Measurements from ENCODE around the gene MYH15.
A peak's percentile ranks its signal among the peaks of the same experiment; 100 is the strongest.

The MYH15 gene

DNA sequence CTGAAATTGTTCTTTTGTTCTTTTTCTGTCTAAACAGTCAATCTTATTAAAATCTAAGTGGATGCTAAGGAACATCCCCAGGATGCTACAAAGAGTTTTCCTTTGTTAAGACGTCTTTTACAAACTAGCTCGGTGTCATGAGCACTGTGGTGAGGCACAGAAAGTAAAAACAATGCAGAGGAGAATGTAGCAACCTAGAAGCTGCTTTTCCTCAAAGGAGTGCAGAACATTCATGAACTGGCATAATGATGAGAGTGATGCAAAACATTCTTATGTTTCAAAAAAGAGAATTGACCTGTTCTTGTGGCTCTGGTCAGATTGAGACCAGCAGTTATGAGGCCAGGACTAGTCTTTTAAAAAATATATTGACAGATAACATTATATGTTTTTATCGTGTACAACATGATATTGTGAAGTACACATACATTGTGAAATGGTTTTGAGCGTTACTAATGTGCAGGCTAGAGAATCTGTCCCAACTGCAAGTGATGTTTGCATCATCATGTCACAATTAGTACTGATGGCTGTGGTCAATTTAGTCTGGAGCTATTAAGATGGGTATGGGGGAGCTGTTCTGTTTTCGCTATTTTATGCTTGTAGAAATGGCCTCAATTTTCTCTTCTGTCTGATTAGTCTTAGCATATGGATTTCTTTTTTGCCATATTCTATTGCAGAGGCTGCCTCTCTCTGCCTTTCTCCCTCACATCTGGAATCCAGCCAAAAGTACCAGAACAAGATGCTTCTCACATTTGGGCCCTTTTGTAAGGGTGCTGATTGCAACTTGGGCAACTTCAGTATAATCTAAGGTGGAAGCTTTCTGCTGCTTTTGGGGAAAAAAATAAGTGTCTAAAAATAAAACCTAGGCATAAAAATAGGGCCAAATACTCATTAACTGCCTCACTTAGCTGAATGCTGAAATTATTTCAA, 163.8 kb downstream of the MYH15 start:
- H3K27ac ChIP-seq = no peak overlapping the region
- TF ChIP-seq, protein P1, sequence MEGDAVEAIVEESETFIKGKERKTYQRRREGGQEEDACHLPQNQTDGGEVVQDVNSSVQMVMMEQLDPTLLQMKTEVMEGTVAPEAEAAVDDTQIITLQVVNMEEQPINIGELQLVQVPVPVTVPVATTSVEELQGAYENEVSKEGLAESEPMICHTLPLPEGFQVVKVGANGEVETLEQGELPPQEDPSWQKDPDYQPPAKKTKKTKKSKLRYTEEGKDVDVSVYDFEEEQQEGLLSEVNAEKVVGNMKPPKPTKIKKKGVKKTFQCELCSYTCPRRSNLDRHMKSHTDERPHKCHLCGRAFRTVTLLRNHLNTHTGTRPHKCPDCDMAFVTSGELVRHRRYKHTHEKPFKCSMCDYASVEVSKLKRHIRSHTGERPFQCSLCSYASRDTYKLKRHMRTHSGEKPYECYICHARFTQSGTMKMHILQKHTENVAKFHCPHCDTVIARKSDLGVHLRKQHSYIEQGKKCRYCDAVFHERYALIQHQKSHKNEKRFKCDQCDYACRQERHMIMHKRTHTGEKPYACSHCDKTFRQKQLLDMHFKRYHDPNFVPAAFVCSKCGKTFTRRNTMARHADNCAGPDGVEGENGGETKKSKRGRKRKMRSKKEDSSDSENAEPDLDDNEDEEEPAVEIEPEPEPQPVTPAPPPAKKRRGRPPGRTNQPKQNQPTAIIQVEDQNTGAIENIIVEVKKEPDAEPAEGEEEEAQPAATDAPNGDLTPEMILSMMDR (conservative IDR thresholded peaks at IDR 0.05) = no peak

DNA sequence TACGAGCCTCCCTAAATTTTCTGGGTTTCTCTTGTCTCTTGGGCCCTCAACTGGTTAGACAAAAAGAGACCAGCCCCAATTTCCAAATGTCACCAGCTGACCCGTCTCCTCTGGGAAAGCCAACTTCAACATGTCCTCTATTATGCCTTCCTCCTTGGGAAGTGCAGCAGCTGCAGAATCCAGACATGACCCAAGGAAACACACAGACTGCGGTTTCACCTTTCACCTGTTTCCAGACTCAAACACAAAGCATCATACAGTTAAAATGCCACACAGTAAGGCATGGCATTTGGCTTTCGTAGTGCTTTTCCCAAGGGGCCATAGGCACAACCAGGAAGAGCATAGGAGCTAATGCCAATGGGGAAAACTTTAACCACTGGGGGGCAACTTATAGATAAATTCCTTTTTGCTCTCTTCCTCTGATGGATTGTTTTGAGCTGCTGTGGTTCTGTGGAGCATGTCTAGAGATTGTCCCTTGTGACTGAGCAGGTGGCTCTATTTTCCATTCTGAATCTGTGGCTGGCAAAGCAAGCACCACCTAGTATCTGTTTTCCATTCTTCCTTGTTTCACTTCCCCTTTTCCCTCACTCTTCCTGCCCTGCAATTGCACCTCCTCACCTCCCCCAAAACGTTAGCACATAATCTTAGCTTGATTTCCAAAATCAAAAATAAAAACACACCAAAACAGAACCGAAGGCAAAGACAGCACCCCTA, 164.7 kb downstream of the MYH15 start:
- TF ChIP-seq, protein P1 (conservative IDR thresholded peaks at IDR 0.05) = no peak
- H3K27ac ChIP-seq = no peak overlapping the region

DNA sequence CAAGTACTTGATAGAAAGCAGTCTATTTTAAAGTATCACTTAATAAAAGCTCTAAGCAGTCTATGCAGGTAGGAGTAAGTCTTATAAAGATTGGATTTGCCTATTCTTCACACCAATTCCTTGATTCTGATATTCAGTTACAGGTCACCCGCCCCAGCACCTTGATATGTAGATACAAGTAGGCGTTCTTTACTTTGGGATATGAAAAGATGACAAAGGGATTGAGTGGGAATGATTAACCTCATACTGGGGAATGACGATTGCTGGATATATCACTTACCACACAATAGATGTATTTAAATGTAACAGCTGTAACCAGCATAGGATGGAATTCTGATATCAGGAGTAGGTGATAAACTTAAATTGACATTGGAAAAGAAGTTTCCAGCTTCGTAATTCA, 166.9 kb downstream of the MYH15 start:
- TF ChIP-seq, protein P1 (conservative IDR thresholded peaks at IDR 0.05) = no peak
- no peak overlapping the region for H3K27ac ChIP-seq

DNA sequence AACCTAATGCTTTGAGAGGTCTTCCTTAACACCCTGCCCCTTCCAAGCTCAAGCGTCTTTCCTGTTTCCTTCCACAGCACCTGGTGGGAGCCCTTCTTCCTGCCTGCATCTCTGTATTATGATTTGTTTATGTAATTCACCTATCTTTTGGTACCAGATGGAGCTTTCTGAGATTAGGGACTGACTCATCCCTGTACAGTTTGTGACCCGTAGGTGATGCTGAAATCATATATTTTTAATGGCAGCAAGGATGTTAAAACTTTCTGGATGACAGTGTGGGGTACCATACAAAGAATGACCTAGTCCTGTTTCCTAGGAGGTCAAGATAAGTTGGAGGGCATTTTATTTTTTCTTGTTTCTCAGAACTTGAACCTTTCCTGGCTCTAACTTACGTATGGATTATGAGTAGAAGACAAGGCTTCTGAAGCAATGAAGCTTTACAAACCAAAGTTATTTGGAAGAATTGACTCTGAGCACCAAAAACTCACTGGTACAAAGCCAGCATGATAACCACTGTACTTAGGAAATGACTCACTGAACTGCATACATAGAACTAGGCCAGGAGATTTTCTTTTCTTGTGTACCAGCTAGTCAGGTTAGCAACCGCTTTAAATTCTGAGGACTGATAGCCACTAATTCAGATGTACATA, 167.4 kb downstream of the MYH15 start:
- H3K27ac ChIP-seq = no peak overlapping the region
- TF ChIP-seq, protein P1 (conservative IDR thresholded peaks at IDR 0.05) = no peak

DNA sequence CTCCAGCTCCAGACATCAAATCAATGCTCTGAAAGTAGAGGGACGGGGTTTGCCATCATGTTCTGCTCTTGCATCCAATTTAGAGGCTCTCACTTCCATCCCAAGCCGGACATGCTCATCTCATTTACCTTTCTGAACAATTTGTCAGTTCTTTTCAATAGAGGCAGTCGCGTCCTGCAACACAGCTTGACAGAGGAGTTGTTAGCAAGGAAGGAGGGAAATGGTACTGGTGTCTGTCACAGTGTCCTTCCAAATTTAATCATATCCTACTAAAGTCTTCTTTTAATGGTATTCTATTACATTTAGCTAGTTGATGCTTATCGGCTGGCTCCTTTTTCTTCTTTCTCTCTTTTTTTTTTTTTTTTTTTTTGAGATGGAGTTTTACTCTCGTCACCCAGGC, 168.5 kb downstream of the MYH15 start:
- TF ChIP-seq, protein P1 (conservative IDR thresholded peaks at IDR 0.05) = no peak
- no peak overlapping the region for H3K27ac ChIP-seq

DNA sequence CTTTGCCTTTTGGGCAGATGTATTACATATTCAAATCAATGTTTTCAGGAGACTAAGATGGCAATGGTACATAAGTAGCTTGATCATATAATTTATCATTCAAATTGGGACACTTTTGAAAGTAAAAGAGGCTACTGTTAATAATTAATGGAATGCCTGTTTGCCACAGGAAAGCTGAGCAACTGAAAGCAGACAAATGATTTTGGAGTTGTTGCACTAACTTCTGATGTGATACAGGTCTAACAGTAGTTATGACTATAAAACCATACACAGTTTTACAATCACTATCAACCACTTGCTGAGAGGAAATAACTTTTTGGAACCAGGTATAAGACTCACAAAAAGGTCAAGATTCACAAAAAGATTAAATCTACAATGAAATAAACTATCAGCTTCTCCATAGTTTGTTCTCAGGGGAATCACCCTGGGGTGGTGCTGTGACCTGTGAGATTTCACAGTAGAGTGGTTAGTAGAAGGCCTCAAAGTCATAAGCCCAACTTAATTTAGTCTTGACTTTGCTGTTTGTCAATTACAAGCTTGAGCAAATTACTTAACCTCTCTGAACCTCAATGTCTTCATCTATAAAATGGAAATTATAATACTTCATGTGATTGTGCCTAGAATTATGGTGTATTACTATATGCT, 171.4 kb downstream of the MYH15 start:
- TF ChIP-seq, protein P1 (conservative IDR thresholded peaks at IDR 0.05) = no peak

More for the DNA sequence above, 171.4 kb downstream of the MYH15 start:
- H3K27ac ChIP-seq = peak overlapping the region; percentile 31; the same call in 1 of the 2 replicates
